Neuron (in vitro differentiated cells): Measurements from ENCODE around the gene PNPLA2.

Experiments used
- H2AFZ ChIP-seq: one replicate; pipeline ENCODE4 v1.6.1; 2013; ENCODE audit warnings: low read depth, mild to moderate bottlenecking, inconsistent platforms, low read length, moderate library complexity
- H3K27me3 ChIP-seq: one replicate; pipeline ENCODE4 v1.6.1; 2013; ENCODE audit warnings: low read length; ENCODE audit not compliant: insufficient read depth
- H3K36me3 ChIP-seq: one replicate; pipeline ENCODE4 v1.6.1; 2013; ENCODE audit warnings: low read length; ENCODE audit not compliant: insufficient read depth
- H3K4me1 ChIP-seq: one replicate; pipeline ENCODE4 v1.6.1; 2013; ENCODE audit warnings: low read length; ENCODE audit not compliant: insufficient read depth
- H3K4me3 ChIP-seq: 2 replicates; pipeline ENCODE4 v1.5.1; 2013; ENCODE audit warnings: mild to moderate bottlenecking, low read length, moderate library complexity
- H3K9me3 ChIP-seq: one replicate; pipeline ENCODE4 v1.6.1; 2013; ENCODE audit warnings: low read length

Gene PNPLA2, protein sequence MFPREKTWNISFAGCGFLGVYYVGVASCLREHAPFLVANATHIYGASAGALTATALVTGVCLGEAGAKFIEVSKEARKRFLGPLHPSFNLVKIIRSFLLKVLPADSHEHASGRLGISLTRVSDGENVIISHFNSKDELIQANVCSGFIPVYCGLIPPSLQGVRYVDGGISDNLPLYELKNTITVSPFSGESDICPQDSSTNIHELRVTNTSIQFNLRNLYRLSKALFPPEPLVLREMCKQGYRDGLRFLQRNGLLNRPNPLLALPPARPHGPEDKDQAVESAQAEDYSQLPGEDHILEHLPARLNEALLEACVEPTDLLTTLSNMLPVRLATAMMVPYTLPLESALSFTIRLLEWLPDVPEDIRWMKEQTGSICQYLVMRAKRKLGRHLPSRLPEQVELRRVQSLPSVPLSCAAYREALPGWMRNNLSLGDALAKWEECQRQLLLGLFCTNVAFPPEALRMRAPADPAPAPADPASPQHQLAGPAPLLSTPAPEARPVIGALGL

DNA sequence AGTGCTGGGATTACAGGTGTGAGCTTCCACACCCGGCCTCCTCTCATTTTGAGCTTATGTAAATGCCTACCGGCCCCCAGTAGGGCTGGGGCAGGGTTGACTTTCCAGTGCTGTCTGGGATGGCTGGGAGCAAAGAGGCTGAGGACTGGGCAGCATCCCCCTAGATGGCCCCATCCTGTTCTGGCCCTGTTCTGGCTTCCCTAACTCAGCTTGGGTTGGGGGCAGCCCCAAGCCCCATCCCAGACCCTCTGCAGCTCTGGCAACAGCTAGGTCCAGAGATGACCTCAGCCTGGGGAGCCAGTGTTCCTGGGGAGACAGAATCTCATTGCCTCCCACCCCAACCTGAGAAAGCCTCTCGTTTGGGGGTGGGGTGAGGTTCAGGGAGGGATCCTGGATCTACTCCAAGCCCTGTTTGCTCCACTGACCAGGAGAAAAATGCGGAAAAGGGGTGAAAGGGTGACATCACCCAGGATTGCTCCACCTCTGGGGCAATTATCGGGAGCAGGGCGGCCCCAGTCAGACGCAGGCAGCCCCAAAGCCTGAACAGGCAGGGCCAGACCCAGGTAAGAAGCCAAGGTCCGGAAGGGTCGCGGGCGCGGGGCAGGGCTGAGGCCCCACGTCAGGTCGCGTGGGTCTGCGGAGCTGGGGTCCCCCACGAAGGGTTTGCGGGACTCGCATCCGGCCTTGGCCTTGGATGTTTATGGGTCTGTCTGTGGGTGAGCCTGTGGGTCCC is at the start of gene PNPLA2:
PNPLA2 (plus strand) TSS at position 519 of the 733 bp plus-strand sequence. CDS start 805 bp downstream, outside the sequence.
- peak within 1 kb of the TSS; percentile 95 for H3K4me3 ChIP-seq
- no peaks in the 10 kb centered on the region for H3K9me3 ChIP-seq
- no peaks in the 10 kb centered on the region for H3K27me3 ChIP-seq
- H3K4me1 ChIP-seq = peaks cover 18% of the 10 kb centered on the region
- peaks cover 10% of the 10 kb centered on the region for H3K36me3 ChIP-seq
- peak within 1 kb of the TSS; percentile 83 for H2AFZ ChIP-seq

DNA sequence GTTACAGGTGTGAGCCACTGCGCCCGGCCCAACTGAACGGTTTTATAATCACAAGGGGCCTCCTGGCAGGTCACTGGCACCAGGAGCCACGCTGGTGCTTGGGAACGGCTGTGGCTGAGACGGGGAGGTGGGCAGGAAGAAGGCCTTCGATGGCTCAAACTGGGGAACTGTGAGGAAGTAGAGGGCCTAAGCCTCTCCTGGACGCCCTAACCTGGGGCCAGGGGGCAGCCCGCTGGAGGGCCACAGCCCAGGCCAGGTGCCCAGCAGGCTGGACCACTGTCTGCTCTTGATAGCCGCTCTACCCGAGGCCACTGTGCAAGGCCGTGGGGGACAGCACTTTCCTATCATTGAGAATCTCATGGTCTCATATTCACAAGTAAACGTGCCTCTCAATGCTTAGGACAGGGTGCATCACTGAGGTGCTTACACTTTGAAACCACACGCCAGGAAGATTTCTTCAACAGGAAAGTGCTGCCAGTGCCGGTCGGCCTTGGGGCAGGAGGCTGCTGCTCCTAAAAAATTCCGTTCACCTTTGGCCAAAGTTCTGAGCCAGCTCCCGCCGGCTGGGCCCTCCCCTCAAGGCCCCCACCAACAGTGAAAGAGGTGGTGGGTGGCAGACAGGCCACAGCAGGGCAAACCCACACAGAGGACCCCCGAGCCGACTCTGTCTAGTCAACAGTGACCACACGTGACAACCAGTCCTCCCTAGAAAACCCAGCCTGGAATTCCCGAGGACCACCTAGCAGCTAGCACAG is 48.6 kb upstream of the PNPLA2 start:
- Histone ChIP-seq H2AFZ (no peak overlapping the region), H3K4me1 (peaks cover under 1% of the 10 kb centered on the region), H3K27me3 (no peaks in the 10 kb centered on the region), H3K9me3 (no peaks in the 10 kb centered on the region), H3K4me3 (no peak overlapping the region), H3K36me3 (peaks cover 63% of the 10 kb centered on the region)

DNA sequence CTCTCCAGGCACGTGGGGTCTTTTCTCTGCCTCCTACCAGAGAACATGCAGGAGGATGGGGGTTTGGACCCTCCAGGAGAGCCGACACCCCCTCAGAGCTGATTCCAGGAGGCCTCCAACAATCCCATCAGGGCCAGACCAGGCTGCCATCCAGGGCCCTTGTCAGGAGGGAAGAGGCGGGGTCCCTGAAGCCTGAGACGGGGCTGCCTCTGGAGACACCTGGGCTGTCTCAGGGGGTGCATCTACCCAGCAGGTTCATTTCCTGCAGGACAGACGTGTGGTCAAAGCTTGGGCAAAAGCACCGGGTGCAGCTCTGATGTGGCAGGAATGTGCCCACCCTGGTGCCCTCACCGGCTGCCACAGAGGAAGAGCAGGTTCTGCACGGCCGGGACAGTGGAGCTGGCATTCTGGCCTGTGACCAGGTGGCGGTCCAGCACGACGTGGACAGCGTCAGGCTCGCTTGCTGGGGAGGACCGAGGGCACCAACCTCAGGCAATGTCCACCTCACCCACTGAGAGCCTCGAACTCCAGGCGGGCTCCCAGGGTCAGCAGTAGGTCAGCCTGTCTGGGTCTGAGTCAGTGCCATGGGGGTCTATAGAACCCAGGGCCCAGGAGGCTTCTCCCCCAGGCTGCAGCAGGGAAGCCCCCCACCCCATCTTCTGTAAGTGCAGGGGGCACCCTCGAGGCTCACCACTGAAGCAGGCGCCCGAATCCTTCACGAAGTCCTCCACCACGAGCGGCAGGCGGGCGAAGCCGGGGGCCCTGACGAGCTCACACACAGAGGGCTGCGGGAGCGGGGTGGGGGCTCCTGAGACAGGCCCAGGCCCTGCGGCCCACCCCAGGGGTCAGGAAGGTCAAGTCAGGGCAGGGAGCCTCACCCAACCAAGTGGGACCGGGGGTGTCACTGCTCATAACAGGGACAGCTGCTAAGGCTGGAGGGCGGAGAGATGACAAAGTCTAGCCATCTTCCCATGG is 47.8 kb upstream of the PNPLA2 start:
- H3K36me3 ChIP-seq = peaks cover 61% of the 10 kb centered on the region
- no peaks in the 10 kb centered on the region for H3K9me3 ChIP-seq
- no peak overlapping the region for H3K4me3 ChIP-seq
- H2AFZ ChIP-seq = no peak overlapping the region
- peaks cover 8% of the 10 kb centered on the region for H3K4me1 ChIP-seq
- no peaks in the 10 kb centered on the region for H3K27me3 ChIP-seq

DNA sequence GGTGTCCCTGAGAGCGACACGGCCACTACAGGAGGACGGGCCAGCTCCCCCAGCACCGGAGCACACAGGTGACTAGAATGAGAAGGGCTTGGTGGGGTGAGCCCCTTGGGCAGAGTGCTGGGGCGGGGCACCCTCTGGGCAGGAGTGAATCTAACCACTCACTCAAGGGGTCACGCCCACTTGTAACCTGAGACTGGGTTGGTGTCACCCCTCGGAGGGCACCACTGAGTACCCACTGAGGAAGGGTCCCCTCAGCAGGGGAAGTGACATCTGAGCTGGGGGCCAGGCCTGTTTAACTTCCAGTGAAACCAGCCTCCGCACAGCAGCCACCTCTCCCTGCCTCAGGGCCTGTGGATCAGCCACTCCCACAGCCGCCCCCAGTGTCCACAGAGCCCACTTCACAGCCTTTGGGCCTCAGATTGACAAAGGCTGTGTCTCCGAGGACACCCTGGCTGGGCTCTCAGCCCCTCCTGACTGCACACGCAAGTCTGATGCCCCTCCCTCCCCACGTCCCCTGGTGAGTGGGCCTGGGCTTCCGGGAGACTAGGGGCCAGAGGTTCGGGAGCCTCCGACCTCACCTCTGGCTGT is 47.0 kb upstream of the PNPLA2 start:
- H3K36me3 ChIP-seq = peaks cover 54% of the 10 kb centered on the region
- H3K9me3 ChIP-seq = no peaks in the 10 kb centered on the region
- no peak overlapping the region for H3K4me3 ChIP-seq
- H3K4me1 ChIP-seq = peaks cover 14% of the 10 kb centered on the region
- H3K27me3 ChIP-seq = no peaks in the 10 kb centered on the region
- H2AFZ ChIP-seq = no peak overlapping the region

DNA sequence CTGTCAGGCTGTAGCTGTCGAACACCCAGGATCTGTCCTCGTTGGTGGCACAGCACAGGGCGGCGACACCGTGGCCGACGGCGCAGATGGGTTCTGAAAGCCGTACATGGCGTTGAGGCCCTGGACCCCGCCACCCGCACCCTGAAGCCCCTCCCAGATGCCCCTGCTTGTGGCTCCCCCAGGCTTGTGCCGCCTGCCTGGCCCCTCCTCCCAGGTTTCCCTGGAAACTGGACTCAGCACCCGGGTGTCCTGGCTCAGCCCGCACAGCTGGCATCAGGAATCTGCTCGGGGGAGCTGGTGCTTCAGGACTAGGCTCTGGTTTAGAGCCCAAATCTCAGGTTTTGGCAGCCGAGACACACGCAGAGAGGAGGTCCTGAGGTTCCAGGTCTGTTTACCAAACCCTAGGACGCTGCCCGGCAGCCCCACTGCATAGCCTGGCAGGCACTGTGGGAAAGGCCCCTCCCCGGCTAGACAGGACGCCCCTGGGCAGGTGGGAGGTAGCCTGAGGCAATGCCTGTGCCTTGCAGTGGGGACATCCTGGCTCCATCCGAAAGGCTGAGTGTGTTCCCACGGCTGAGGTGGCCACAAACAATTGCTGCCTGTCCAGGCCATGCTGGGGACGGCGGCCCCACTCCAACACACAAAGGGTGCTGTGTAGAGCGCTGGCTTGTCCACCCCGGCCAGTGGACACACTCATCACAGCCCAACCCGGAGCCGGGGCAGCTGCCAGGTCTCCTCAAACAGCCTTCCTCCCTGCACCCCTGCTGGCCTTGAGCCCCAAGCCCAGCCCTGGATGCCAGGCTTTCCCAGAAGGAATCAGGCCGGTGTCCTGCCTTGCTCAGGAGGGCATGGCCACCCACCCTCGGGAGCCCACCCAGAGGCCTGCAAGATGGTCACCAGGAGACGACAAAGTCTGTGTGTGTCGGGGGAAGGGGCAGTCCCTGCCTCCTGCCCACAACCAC is 46.0 kb upstream of the PNPLA2 start:
- H3K4me3 ChIP-seq = no peak overlapping the region
- H2AFZ ChIP-seq = no peak overlapping the region
- no peaks in the 10 kb centered on the region for H3K27me3 ChIP-seq
- H3K36me3 ChIP-seq = peaks cover 45% of the 10 kb centered on the region
- no peaks in the 10 kb centered on the region for H3K9me3 ChIP-seq
- H3K4me1 ChIP-seq = peaks cover 14% of the 10 kb centered on the region

DNA sequence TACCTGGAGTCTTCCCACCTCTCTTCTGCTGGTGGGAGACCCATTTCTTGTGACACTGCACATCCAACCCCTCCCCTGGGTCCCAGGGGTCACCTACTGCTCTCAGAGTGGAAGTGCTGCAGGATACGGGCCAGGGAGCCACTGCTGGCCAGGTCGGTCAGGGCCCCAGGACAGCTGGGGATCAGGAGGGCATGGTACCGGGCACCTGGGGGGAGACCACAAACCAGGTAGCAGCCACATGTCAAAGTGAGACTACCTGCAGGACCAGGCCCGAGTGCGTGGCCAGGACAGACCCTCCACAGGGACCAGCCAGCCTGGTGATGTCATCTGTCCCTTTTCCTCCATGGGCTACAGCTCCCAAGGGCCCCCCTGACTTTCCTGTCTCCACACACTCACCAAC is 45.3 kb upstream of the PNPLA2 start:
- no peak overlapping the region for H2AFZ ChIP-seq
- H3K36me3 ChIP-seq = peaks cover 45% of the 10 kb centered on the region
- H3K9me3 ChIP-seq = no peaks in the 10 kb centered on the region
- H3K4me1 ChIP-seq = peaks cover 20% of the 10 kb centered on the region
- no peaks in the 10 kb centered on the region for H3K27me3 ChIP-seq
- no peak overlapping the region for H3K4me3 ChIP-seq

DNA sequence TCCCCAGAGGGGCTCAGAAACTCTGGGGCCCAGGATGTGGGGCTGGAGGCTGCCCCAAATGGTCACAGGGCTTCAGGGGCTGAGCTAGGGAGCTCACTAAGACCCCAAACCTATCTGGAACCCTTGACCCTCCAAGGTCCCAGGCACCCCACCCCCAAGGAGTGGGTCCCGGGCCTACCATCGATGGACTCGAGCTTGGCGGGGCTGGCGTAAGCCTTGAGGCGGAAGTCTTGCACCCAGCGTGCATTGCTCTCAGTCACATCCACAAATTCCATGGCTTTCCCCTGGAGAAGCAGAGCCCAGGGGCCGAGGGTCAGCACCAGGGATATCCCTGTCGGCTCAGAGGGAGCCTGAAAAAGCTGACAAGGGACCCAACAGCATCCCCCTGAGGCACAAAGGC is 44.9 kb upstream of the PNPLA2 start:
- Histone ChIP-seq H3K9me3 (no peaks in the 10 kb centered on the region), H3K4me3 (no peak overlapping the region), H3K36me3 (peaks cover 46% of the 10 kb centered on the region), H3K27me3 (no peaks in the 10 kb centered on the region), H3K4me1 (peaks cover 24% of the 10 kb centered on the region), H2AFZ (no peak overlapping the region)

DNA sequence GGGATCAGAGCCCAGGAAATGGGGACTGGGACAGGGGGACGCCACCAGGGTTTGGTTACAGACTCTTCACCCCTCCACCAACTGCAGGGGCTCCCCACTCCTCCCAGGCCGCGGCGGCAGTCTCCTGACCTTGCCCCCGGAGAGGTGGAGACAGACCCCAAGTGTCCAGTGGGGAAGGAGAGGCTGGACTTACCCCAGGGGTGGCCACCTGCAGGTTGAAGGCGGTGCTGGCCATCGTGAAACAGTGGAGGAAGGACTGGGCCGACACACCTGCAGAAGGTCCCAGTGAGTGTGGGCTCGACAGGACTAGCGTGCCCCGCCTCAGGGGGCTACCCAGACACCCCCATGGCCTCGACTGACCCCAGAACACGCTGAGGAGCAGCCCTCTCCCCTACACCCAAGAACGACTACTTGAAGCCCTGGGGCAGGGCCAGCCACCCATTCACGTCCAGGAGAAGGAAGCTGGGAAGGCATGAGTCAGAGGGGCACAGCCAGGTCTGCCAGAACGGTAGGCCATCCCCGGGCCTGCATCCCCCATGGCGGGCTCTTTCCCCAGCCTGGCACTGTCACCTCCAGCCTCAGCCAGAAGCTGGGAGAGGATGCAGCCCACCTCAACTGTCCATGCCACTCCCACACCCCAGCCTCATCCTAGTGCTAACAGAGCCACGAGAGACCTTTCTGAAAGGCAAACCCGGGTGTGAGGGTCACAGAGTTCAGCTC is 43.7 kb upstream of the PNPLA2 start:
- H3K36me3 ChIP-seq = peaks cover 44% of the 10 kb centered on the region
- H3K27me3 ChIP-seq = no peaks in the 10 kb centered on the region
- H3K9me3 ChIP-seq = no peaks in the 10 kb centered on the region
- no peak overlapping the region for H3K4me3 ChIP-seq
- no peak overlapping the region for H2AFZ ChIP-seq
- H3K4me1 ChIP-seq = peaks cover 29% of the 10 kb centered on the region

DNA sequence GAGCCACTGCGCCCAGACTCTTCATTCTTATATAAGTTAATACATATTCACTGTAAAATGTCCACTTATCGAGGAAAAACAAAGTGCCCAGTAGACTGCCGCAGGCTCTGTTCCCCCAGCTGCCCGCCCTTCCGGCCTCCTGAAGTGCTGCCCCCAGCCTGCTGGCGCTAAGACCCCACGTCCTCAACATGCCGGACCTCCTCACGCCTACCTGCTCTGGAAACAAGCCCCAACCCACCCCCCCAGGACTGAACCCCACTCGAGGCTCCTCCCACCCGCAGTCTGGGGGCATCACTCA is 42.5 kb upstream of the PNPLA2 start:
- no peak overlapping the region for H2AFZ ChIP-seq
- no peaks in the 10 kb centered on the region for H3K9me3 ChIP-seq
- H3K27me3 ChIP-seq = no peaks in the 10 kb centered on the region
- H3K36me3 ChIP-seq = peaks cover 33% of the 10 kb centered on the region
- peaks cover 34% of the 10 kb centered on the region for H3K4me1 ChIP-seq
- H3K4me3 ChIP-seq = peak overlapping the region; percentile 96

DNA sequence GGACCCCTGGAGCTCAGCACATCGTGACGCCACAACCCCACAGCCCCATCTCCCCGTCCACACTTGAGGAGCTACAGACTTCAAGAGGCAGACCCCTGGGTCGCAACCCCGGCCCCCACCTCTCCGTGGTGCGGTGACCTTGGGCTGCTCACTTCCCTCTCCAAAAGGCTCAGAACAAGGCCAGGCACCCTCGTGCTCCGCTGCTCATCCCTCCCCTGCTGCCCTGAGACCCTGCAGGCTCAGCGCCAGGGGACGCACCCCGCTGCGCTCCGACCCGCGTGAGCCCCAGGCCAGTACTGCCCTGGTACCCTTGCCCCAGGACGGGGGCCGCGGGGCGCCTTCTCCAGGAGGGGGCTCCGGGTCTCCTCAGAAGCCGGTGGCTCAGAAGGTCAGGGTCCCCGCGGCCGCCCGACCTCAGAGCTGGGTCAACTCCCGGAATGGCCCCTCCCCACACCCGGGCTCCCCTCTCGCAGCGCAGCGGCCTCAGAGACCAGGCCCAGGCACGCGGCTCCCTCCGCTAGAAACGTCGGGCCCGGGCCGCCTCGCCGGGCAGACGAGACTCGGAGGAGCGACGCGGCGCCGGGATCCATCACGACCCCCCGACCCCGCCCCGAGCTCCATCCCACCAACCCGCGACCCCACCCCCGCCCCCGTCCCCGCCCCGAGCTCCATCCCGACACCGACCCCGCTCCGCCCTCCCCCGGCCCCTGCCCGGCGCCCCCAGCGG is 42.0 kb upstream of the PNPLA2 start:
- no peaks in the 10 kb centered on the region for H3K9me3 ChIP-seq
- H2AFZ ChIP-seq = peak overlapping the region; percentile 84
- H3K27me3 ChIP-seq = no peaks in the 10 kb centered on the region
- peaks cover 34% of the 10 kb centered on the region for H3K4me1 ChIP-seq
- H3K4me3 ChIP-seq = peak overlapping the region; percentile 96
- H3K36me3 ChIP-seq = peaks cover 28% of the 10 kb centered on the region
